GM19324 (cell line): ENCODE data around the gene RYR3.
"Not testable (repeated sequence)": the region's sequence is repeated elsewhere in the genome, so short reads cannot be mapped to it uniquely, and the experiment has no call there.

Experiments used
- ATAC-seq: cut with Tn5 transposase; IDR thresholded peaks from one replicate; pipeline ENCODE4 v1.9.1; 2021; ENCODE audit warnings: mild to moderate bottlenecking, moderate library complexity; ENCODE audit not compliant: unreplicated experiment, low FRiP score

RYR3 gene

GRCh38 chr15:33561407-33561806 lies 250.6 kb downstream of the RYR3 start:
- no peak for ATAC-seq

- ATAC-seq, result no peak
These were observed 251.2 kb downstream of the RYR3 start for GRCh38 chr15:33561967-33562366.

- ATAC-seq, result no peak
These were observed 254.3 kb downstream of the RYR3 start for GRCh38 chr15:33565094-33565493.

GRCh38 chr15:33567652-33568051 lies 256.9 kb downstream of the RYR3 start:
- no peak for ATAC-seq

GRCh38 chr15:33569036-33569435 lies 258.3 kb downstream of the RYR3 start:
- ATAC-seq, result no peak

DNA sequence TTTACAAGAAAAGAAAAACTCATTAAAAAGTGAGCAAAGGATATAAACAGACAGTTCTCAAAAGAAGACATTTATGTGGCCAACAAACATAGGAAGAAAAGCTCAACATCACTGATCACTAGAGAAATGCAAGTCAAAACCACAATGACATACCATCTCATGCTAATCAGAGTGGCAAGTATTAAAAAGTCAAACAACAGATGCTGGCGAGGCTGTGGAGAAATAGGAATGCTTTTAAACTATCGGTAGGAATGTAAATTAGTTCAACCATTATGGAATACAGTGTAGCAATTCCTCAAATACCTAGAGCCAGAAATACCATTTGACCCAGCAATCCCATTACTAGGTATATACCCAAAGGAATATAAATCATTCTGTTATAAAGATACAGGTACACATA lies 267.1 kb downstream of the RYR3 start:
- ATAC-seq, result not testable (repeated sequence)

DNA sequence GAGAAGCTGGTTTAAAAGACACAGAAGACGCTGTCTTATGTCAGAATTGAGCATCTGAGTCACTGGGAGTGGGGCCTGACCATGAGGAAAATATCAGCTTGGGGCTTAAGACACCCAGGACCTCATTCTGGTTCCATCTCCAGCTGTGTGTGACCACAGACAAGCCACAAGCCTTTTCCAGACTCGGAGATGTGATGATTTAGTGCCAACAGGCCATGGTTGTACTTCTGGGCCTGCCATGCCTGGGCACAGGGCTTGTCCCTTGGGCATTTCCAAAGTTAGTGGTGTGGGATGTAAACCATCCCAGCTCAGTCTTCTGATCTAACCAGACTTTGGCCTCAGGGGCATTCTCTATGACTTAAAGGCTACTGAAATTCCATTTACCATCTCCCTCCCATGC lies 269.8 kb downstream of the RYR3 start:
- ATAC-seq, result no peak

DNA sequence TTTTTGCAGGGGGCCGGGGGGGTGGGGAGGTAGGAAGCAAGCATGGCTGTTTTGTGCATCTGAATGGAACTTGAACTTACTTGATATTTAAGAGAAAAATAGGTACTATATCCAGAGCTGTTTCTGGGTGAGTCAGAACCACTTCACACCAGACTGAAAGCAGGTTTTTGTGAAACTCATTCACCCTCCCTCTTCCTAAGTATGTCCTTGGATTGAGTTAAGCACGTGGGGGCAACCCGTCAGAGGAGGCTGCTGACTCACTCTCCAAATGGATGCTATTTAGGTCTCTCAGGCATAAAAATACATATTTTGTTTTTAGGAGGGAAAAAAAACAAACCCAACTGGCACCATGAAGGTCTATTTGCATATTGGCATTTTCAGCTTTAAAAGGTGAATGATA lies 270.3 kb downstream of the RYR3 start:
- no peak for ATAC-seq

- ATAC-seq, result no peak
These were observed 274.0 kb downstream of the RYR3 start for GRCh38 chr15:33584797-33585196.

DNA sequence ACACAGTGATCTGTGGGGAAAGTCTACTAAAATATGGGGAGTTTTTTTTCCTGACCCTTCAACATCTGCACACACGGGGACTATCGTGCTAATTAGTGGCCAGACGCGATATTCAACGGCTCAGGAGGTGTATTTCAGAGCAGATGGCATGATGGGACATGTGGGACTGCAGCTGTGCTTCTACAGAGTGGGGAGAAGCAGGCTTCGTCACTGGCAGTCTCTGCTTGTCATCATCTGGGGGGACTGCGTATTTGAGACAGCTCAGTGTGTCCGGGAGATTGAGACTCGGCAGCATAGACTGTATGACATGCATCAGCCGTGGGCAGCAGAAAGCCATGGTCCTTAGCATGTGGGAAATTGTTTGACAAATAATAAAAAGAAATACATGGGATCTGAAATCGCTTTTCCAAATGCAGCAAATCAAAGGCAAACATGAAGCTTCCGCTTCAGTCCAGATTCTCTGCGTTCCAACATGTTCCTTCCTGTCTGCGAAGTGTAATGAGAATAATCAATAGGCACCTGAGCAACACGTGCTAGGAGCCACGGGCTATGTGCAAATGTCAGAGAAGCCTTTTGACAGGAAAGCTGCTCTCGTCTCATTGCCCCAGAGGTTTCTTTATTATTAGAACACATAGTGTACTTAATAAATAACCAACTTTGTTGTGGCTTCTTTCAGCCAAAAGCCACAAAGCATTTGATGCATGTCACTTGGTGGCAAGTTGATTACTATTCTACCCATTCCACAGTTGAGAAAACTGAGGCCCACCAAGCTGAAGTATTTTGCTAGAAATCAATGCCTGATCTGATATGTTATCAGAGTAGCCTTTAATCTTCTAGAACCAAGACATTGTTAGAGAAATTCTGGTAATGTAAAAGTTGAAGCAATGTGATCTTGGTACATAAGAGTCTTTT lies 276.3 kb downstream of the RYR3 start:
- ATAC-seq, result no peak

DNA sequence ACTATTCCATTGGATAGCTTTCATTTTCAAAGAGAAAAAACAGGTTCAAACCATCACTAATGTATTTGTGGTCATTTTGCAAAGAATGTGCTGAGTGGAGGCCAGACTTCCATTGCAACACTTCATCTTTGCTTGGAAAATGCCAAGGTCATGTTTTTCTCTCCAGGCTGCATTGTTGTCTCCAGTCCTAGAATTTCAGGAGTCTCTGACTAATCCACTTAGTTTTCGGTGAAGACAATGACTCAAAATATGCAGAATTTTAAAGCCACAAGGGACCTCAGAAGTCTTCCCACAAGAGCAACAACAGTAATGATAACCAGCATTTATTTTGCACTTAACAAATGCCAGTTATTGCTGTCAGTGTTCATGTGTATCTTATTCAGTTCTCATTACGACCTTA lies 277.0 kb downstream of the RYR3 start:
- no peak for ATAC-seq

DNA sequence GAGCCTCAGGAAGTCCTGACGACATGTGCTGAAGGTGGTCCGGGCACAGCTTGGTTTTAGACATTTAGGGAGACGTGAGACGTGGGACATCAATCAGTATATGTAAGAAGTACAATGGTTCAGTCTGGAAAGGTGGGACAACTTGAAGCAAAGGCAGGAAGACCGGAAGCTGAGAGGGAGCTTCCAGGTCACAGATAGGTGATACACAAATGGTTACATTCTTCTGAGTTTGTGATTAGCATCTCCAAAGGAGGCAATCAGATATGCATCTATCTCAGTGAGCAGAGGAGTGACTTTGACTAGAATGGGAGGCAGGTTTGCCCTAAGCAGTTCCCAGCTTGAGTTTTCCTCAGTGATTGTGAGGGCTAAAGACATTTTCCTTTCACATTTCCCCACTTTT lies 282.1 kb downstream of the RYR3 start:
- ATAC-seq, result no peak

- ATAC-seq, result not testable (repeated sequence)
These were observed 287.6 kb downstream of the RYR3 start for GRCh38 chr15:33598382-33598781.

DNA sequence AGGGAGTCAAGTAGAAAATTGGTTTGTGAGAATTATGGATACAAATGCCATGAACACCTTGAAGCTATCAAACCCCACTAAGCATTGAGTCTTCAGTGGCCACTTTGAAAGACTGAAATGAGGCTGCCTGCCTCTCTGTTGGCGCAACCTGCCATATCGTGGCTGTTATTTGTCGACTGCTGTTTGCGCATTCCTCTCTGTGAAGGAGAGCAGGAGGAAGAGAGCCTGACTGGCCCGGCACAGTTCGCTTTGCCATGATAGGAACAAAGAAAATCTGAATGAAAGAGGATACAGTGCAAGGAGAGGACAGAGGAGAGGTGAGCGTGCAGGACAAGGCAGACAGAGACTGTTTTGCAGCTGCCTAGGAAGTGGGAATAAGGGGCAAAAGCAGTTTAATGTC lies 289.4 kb downstream of the RYR3 start:
- ATAC-seq, result no peak

DNA sequence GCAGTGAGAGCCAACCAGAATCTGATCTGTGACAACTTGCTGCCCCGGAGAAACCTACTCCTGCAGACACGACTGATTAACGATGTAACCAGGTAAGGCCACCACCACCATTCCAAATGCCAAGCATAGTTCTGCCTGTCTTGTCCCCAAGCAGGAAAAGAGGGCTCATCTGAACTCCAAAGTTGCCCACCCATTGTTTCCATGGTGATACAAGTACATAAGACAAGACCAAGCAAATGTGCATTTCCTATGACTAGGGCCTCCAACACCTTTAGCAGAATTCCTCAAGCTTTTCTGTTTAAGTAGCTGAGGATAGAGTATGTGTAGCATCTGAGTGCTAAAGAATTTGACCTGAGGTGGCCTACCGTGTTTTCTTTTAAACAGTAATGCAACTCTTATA lies 290.7 kb downstream of the RYR3 start:
- no peak for ATAC-seq

- no peak for ATAC-seq
These were observed 297.9 kb downstream of the RYR3 start for GRCh38 chr15:33608714-33609113.

GRCh38 chr15:33612721-33613304 lies 302.0 kb downstream of the RYR3 start:
- ATAC-seq, result no peak

- no peak for ATAC-seq
These were observed 305.7 kb downstream of the RYR3 start for GRCh38 chr15:33616475-33616874.

DNA sequence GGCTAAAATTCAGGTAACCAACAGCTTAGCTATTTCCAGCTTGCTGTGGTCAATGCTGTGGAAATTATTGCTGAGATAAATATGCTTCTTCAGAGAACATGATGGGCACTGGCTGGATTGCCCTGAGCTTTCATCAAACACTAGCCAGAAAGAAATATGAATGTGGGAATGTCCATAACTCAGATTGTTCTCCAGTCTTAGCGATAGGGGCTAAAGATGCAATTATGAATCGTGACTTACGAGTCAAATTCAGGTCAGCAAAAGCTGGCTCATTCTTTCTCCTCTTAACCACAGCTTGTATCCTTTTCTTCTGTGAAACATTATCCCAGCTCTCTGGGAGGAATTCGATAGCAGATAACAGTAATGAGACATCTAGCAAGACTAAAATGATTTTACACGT lies 307.6 kb downstream of the RYR3 start:
- ATAC-seq, result no peak

DNA sequence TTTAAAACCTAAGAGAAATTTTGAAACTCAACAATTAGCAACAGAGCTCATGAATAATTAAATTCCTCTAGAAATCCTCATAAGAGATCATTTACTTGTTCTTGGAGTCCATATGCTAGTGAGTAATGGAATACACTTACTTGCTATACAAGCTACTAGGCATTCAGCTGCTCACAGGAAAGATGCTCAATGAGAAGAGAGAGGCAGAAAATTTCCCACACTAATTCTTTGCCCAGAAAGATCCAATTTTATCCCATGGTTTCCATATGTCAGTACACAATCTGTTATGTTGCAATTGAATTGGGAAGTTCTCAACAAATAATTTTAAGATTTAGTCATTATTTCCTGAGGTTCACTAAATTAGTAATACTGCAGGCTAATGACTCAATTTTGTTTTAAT lies 310.4 kb downstream of the RYR3 start:
- ATAC-seq, result no peak

DNA sequence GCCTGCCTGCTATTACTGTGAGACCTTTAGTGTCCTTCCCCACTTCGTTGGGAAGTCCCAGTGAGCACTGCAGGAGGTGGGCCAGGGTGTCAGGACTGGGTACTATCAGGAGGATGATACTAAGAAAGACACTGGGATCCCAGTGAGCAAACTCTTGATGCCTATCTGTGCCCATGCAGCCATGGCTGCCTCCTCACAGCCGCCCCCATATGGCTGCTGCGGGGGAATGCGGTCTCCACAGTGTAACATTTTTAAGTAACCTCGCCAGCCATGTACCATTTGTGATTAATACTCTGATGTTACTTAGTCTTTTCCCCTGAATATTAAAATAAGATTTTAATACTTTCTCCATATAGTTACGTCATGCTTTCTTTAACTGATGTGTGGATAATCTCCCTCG lies 312.2 kb downstream of the RYR3 start:
- no peak for ATAC-seq

DNA sequence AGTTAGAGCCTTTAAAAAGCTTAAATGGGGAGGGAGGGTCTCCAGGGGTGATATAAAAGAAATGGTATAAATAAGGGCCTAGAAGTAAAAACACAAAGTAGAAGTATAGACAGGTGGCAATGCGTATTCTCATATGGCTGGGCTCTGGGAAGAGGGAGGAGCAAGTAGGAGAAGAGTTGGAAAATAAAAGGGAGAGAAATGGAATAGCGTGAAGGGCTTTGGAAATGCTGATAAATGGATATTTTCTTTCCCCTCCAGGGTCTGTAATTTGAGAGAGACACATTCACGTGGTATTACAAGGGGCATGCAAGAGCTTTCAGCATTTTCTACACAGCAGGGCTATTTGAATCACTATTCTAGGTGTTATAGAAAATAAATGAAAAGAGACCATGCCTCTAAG lies 313.7 kb downstream of the RYR3 start:
- ATAC-seq, result no peak
